NCI-H1694 (cell line): ENCODE data around the gene MYNN.
"Not testable (repeated sequence)": the region's sequence is repeated elsewhere in the genome, so short reads cannot be mapped to it uniquely, and the experiment has no call there.

Source experiments
- DNase-seq: peaks from one replicate; lab custom pipeline; 2025; lab: John Stamatoyannopoulos, UW

Gene MYNN

GRCh38 chr3:169772897-169773816, at the start of gene MYNN:
MYNN (plus strand) TSS chr3:169773396; CDS start chr3:169774296, 900 bp downstream.
- DNase-seq: peak; percentile 87

GRCh38 chr3:169731857-169732256, 41.3 kb upstream of the MYNN start:
- not testable (repeated sequence) for DNase-seq

- DNase-seq: no peak
Observed at GRCh38 chr3:169739067-169739466, 34.1 kb upstream of the MYNN start.

GRCh38 chr3:169744366-169745054, 28.7 kb upstream of the MYNN start:
- no peak for DNase-seq

GRCh38 chr3:169746924-169747323, 26.3 kb upstream of the MYNN start:
- DNase-seq: no peak

- no peak for DNase-seq
Observed at GRCh38 chr3:169748670-169749069, 24.5 kb upstream of the MYNN start.

GRCh38 chr3:169750665-169751064, 22.5 kb upstream of the MYNN start:
- DNase-seq: no peak

- no peak for DNase-seq
Observed at GRCh38 chr3:169751875-169752274, 21.3 kb upstream of the MYNN start.

GRCh38 chr3:169754711-169755110, 18.5 kb upstream of the MYNN start:
- no peak for DNase-seq

- no peak for DNase-seq
Observed at GRCh38 chr3:169755488-169755887, 17.7 kb upstream of the MYNN start.

GRCh38 chr3:169758359-169758994, 14.7 kb upstream of the MYNN start:
- no peak for DNase-seq

GRCh38 chr3:169759256-169759655, 13.9 kb upstream of the MYNN start:
- no peak for DNase-seq

GRCh38 chr3:169760479-169760878, 12.7 kb upstream of the MYNN start:
- DNase-seq: no peak

GRCh38 chr3:169764312-169764881, 8.8 kb upstream of the MYNN start:
- DNase-seq: no peak

- peak; percentile 70 for DNase-seq
Observed at GRCh38 chr3:169764882-169765612, 8.1 kb upstream of the MYNN start, which contains the start of gene TERC. TERC (minus strand) TSS chr3:169765060.

- DNase-seq: no peak
Observed at GRCh38 chr3:169769287-169770181, 3.7 kb upstream of the MYNN start, which contains the start of gene ACTRT3. ACTRT3 (minus strand) TSS chr3:169769561; CDS start chr3:169769520, 41 bp downstream.

GRCh38 chr3:169771497-169772304, 1.5 kb upstream of the MYNN start:
- peak; percentile 92 for DNase-seq

- DNase-seq: peak; percentile 89
Observed at GRCh38 chr3:169772305-169772896, 795 bp upstream of the MYNN start.

- DNase-seq: no peak
Observed at GRCh38 chr3:169774186-169774585, 990 bp downstream of the MYNN start.
